ENCODE results near the gene KDM3A. TPM values are rescaled to one million over a fixed set of nuclear protein-coding genes. Genes with fewer than 3 reads are reported as not detected.

Gene KDM3A
- total RNA-seq, 1 experiment from 2014 or later: 48.4 TPM

GRCh38 chr2:86461042-86461743 is 20.0 kb downstream of the KDM3A start:
- Histone ChIP-seq H3K9me3 (ENCODE audit: control insufficient read depth, insufficient read depth, low read depth, low read length) (no peaks in the 10 kb centered on the region), H3K27me3 (ENCODE audit: control insufficient read depth, insufficient read depth, low read length) (no peaks in the 10 kb centered on the region), H3K4me1 (ENCODE audit: control insufficient read depth, insufficient read depth, low read length) (no peaks in the 10 kb centered on the region), H3K36me3 (ENCODE audit: control insufficient read depth, insufficient read depth, low read length) (peaks cover 30% of the 10 kb centered on the region), H3K4me3 (ENCODE audit: low read depth in 2 of 2, low read length in 2 of 2) (no peak overlapping the region), H3K27ac (ENCODE audit: low read length) (no peak overlapping the region)
- intact Hi-C loops (cut with micrococcal nuclease; ENCODE audit: unreplicated experiment): no loop called here
- no peak for TF ChIP-seq SIN3A (IDR thresholded peaks at IDR 0.05; ENCODE audit: borderline replicate concordance, insufficient read depth, low read depth, low read length)
- no peak for TF ChIP-seq TCF7L2 (IDR thresholded peaks at IDR 0.05; ENCODE audit: low read depth, low read length)
- TF ChIP-seq, protein P1, sequence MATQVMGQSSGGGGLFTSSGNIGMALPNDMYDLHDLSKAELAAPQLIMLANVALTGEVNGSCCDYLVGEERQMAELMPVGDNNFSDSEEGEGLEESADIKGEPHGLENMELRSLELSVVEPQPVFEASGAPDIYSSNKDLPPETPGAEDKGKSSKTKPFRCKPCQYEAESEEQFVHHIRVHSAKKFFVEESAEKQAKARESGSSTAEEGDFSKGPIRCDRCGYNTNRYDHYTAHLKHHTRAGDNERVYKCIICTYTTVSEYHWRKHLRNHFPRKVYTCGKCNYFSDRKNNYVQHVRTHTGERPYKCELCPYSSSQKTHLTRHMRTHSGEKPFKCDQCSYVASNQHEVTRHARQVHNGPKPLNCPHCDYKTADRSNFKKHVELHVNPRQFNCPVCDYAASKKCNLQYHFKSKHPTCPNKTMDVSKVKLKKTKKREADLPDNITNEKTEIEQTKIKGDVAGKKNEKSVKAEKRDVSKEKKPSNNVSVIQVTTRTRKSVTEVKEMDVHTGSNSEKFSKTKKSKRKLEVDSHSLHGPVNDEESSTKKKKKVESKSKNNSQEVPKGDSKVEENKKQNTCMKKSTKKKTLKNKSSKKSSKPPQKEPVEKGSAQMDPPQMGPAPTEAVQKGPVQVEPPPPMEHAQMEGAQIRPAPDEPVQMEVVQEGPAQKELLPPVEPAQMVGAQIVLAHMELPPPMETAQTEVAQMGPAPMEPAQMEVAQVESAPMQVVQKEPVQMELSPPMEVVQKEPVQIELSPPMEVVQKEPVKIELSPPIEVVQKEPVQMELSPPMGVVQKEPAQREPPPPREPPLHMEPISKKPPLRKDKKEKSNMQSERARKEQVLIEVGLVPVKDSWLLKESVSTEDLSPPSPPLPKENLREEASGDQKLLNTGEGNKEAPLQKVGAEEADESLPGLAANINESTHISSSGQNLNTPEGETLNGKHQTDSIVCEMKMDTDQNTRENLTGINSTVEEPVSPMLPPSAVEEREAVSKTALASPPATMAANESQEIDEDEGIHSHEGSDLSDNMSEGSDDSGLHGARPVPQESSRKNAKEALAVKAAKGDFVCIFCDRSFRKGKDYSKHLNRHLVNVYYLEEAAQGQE (IDR thresholded peaks at IDR 0.05; ENCODE audit: insufficient read depth in 1 of 2, low read depth in 2 of 2, low read length in 1 of 2): no peak
- no peak for TF ChIP-seq POLR2AphosphoS5 (IDR thresholded peaks at IDR 0.05; ENCODE audit: low read depth, low read length)
- CTCF ChIA-PET: no interaction called here
- no TSS peak for BruUV-seq (replicated peaks)
- DNase-seq (ENCODE audit: low read depth, low spot score) (no peak), ATAC-seq (no peak)
- POLR2A ChIA-PET: no interaction called here
- in situ Hi-C loops (cut with HindIII; ENCODE audit: low pct_unique_long_range_greater_than_20kb, low sequenced_read_pairs): no loop called here

DNA sequence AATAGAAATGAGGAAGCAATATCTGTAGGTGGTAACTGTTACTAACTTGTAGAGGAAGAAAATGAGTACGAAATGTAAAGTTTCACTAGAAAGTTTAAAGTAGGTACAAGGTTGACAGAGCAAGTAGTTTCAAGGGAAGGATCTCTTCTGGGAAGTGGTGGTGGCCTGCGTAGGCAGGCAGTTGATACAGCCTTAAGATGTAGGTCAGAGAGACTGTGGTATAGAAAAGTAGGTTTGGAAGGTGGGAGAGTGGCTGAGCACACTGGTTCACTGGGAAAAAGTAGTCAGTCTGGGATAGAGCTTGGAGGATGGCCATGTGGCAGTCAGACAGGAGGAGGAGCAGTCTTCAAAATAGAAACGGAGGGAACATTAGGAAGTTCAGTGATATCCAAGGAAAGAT is 23.5 kb downstream of the KDM3A start:
- Histone ChIP-seq H3K9me3 (ENCODE audit: control insufficient read depth, insufficient read depth, low read depth, low read length) (no peaks in the 10 kb centered on the region), H3K27me3 (ENCODE audit: control insufficient read depth, insufficient read depth, low read length) (no peaks in the 10 kb centered on the region), H3K36me3 (ENCODE audit: control insufficient read depth, insufficient read depth, low read length) (peaks cover 34% of the 10 kb centered on the region), H3K4me1 (ENCODE audit: control insufficient read depth, insufficient read depth, low read length) (no peaks in the 10 kb centered on the region), H3K4me3 (ENCODE audit: low read depth in 2 of 2, low read length in 2 of 2) (no peak overlapping the region), H3K27ac (ENCODE audit: low read length) (no peak overlapping the region)
- in situ Hi-C loops (cut with HindIII; ENCODE audit: low pct_unique_long_range_greater_than_20kb, low sequenced_read_pairs): no loop called here
- CTCF ChIA-PET: no interaction called here
- POLR2A ChIA-PET: no interaction called here
- ATAC-seq (no peak), DNase-seq (ENCODE audit: low read depth, low spot score) (no peak)
- TF ChIP-seq POLR2AphosphoS5 (IDR thresholded peaks at IDR 0.05; ENCODE audit: low read depth, low read length): no peak
- TF ChIP-seq SIN3A (IDR thresholded peaks at IDR 0.05; ENCODE audit: borderline replicate concordance, insufficient read depth, low read depth, low read length): no peak
- TF ChIP-seq, protein P1 (IDR thresholded peaks at IDR 0.05; ENCODE audit: insufficient read depth in 1 of 2, low read depth in 2 of 2, low read length in 1 of 2): no peak
- TF ChIP-seq TCF7L2 (IDR thresholded peaks at IDR 0.05; ENCODE audit: low read depth, low read length): no peak
- no peak for TF ChIP-seq CTCF (IDR thresholded peaks at IDR 0.05)
- no TSS peak for BruUV-seq (replicated peaks)
- intact Hi-C loops (cut with micrococcal nuclease; ENCODE audit: unreplicated experiment): no loop called here
